Glomerular endothelial cell (primary cell): ENCODE measurements around the gene MANSC1. TPM values are rescaled to one million over a fixed set of nuclear protein-coding genes. Genes with fewer than 3 reads are reported as not detected.

ENCODE experiments used
- DNase-seq: peaks from one replicate; pipeline ENCODE4 v3.0.0-alpha.2; 2011; ENCODE audit warnings: low read depth, low spot score; ENCODE audit errors: extremely low read depth
- total RNA-seq: library from RNA; depleted of rRNA; stranded (reverse); fragments of >200 nt; gene quantifications from 2 replicates; pipeline ENCODE4 v1.2.3, GENCODE V29; 2015

MANSC1 gene
- total RNA-seq: 39.4 and 56.6 TPM in 2 replicates

DNA sequence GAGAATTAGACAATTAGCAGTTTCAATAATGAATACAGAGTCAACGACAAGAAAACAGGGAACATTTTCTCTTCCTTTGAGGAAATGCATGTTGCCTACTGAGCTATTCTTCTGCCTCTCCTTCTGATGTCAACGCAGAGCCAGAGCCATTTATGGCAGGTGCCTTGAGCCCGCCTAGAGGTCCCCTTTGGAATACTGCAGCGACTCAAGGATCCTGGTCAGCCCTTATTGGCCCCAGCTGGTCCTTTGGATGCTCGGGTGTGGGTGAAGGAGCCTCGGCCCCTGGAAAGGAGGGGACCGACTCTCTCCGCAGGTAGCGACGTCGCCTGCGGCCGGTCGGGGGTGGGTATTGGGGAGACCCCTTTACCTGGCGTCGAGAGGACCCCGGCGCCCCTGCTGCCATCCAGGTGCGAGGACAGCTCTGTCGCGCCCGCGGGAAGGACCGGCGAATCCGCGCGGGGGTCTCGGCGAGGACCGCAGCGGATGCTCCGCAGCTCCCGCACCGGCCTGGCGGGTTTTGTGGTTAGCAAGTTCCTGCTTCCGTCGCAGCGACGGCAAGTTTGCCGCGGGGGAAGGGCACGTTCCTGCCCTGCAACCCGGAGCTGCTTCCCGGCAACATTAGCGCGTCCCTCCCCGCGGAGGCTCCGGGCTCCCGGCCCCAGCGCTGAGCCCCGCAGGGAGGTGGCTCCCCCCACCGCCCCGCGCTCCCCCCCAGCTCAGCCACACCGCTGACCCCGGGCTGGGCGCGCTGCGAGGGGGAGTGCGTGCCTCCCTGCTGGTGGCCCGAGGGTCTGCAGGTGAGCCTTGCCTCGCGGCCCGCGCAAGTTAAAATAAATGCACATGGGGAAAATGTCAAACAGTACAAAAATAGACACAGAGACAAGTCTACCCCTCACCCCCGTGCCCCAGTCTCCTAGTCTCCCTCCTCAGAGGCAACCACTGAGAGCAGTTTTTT, at the start of gene MANSC1:
Gene MANSC1, minus strand, starts transcription at position 532 of the 955 bp plus-strand sequence. CDS start 6,928 bp downstream, outside the sequence.
- no peak for DNase-seq

DNA sequence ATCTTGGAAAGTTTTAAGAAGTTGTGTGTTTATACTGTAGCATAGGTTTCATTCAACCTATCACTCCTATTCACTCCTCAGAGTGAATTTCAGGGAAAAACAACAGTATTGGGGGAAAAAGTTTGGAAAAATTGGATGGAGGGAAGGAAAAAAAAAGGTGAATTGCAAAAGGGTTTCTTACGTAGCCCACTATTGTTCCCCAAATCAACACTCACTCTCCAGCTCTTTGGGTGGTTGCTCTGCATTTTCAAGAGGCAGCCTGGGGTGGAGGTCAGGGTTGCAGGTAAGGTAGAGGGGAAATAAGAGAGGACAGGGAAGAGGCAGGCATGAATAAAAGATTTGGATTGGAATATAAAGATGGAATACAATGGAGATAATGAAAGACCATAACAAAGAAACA, 49.1 kb upstream of the MANSC1 start:
- no peak for DNase-seq

DNA sequence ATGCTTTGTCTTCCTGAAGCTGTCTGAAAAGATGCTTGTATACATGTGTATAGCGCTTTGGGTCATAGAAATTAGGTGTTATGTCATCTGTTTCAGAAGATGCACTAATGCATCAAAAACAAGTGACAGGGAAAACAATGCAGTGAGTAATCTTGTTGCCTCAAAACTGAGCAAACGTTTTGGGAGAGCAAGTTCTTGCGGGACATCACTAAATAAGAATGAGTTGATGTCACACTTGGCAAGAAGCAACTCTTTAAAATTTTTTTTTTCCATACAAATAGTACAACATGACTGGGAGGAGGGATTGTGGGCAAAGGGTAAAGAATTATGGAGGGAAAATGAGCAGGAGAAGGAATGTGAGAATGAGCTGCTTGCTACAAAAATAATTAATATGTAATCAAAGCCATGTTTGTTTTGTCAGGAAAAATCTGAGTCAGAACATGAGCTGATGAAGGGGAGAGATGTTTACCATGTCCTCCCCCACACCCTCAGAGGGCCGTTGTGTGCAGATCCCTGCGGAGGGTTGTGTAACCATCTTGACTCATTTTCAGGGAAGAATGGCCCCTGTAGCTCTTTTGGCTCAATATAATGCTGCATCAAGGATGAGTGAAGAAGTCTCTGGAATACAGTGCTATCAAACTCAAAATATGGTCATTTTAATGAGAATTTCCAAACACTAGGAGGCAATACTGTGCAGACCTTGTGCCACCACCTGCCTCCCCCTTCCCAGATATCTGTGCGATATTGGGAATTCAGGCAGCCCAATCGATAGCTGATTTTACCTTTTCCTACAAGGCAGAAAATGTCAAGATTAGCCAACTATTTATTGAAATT, 48.2 kb upstream of the MANSC1 start:
- DNase-seq: no peak

DNA sequence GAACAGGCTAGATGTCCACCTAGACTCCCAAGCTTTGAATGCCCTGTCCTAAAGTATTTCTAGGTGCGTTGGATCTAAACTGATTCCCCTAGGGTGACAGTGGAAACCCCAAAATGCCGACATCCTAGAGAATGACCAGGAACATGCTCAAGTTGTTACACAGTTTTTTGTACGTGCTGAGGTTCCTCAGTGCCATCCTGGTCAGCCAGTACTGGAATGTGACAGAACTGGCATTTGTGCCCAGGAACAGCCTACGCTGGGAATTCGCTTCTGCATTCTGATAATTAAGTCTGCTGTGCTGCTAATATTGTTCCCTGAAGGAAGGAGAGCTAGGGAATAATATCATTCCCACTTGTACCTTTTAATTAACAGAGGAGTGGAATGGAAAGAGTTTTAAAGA, 47.1 kb upstream of the MANSC1 start:
- no peak for DNase-seq

DNA sequence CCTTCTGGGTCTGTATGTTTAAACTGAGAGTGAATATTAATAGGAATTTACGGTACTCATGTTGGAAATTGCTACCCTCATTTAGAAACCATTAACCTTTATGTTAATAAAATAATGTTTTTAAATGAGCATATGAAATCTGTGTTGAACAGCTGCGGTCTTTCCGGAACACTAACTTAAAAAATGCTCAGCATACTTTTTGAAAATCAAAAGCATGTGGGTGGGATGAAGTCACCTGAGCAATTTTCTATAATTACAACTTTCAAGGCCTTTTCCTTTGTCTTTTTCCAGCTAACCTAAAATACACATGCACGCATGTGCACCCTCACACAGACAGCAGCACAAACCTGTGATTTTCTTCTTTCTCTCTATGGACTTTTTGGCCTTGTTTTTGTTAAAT, 46.7 kb upstream of the MANSC1 start:
- no peak for DNase-seq

DNA sequence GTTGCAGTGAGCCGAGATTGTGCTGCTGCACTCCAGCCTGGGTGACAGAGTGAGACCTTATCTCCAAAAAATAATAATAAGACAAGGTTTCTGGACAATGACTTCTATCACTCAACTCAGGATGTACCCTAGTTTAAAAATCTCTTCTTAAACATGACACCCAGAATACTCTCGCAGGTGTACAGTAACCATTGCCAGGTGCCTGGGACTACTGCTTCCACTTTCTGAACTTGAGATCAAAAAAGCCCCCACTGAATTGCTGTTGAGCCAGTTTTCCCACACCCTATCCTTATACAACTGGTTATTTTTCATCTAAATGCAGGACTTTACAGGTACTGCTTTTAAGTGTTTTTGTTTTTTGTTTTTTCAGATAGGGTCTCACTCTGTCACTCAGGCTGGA, 43.1 kb upstream of the MANSC1 start:
- DNase-seq: no peak

DNA sequence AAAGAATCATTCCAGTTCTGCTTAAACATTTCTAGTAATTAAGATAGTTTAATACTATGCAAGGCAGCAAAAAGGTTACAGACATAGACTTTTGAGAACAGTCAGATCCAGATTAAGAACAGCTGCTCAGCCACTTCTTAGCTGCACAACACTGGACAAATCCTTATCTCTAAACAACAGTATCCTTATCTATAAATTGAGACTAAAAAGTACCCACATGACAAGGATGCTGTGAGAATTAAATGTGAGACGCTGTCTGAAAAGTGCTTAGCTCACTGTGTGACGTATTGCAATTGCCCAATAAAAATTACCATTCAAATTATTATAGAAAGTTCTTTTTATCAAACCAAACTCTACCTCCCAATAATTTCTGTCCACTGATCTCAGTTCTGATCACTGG, 42.4 kb upstream of the MANSC1 start:
- no peak for DNase-seq

DNA sequence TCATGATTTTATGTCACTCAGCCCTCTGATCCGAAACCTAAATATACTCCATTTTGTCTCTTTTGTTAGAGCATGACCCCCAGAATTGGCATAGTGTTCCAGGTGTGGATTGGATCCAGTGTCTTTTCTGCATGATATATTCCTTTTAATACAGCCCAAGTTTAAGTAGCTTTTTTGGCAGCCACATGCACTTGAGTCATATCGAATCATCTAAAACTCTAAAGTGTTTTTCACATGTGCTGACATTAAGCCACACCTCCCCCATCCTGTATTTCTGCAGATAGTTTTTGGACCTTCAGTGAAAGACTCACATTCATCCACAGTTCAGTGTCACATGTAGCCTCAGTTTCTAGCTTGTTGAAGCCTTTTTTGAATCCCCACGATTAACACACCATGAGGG, 37.5 kb upstream of the MANSC1 start:
- no peak for DNase-seq

DNA sequence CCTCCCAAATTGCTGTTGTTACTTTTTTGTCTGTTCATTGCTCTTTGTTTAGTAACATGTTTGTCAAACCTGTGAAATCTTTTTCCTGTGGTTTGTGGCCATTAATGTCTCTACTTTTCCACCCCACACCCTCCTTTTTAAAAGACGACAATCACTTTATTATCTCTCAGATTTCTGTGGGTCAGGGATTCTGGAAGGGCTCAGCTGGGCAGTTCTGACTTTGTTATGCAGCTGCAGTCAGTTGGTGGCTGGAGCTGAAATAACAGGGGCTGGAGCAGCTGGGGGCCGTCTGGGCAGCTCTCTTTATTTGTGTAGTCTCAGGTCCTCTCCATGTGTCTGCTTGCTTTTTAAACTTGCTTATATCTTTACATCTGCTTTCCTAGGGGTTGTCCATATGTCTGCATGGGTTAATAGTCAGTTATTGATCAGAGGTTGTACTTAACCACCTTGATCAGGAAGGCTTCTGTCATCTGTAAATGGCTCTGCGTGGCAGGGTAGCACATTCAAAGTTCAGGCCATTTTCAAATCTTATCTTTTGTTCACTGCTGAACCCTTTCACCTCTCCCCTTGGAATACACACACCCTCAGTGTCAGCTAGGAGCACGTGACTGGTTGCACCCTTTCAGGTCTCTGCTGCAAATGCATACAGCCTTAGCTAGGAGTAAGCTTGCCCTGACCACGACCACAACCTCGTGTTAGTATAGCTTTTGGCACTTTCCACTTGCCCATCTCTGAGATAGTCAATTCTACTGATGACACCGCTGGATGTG, 34.7 kb upstream of the MANSC1 start:
- DNase-seq: no peak

DNA sequence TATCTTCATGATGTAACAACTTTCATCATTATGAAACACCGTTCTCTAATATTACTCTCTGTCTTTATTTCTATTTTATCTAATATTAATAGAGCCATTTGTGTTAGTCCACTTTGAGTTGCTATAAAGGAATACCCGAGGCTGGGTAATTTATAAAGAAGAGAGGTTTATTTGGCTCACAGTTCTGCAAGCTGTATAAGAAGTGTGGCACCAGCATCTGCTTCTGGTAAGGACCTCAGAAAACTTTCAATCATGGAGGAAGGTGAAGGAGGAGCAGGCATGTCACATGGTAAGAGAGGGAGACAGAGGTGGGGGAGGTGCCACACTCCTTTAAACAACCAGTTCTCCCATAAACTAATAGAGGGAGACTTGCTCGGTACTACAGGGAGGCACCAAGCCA, 31.9 kb upstream of the MANSC1 start:
- DNase-seq: no peak

DNA sequence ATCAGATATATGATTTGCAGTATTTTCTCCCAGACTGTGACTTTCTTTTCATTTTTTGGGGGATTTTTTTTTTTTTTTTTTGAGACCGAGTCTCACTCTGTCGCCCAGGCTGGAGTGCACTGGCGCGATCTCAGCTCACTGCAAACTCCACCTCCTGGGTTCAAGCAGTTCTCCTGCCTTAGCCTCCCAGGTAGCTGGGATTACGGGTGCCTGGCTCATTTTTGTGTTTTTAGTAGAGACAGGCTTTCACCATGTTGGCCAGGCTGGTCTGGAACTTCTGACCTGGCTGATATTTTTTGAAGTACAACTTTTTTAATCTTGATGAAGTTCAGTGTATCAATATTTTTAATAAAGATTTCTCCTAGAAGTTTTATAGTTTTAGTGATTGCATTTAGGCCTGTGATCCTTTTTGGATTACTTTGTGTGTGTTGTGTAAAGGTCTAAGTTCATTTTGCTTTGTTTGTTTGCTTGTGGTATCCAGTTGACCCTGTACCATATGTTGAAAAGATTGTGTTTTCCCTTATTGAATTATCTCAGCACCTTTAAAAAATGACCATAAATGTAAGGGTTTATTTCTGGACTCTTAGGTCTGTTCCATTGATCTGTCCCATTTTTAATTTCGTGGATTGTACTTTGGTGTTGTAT, 31.0 kb upstream of the MANSC1 start:
- no peak for DNase-seq

DNA sequence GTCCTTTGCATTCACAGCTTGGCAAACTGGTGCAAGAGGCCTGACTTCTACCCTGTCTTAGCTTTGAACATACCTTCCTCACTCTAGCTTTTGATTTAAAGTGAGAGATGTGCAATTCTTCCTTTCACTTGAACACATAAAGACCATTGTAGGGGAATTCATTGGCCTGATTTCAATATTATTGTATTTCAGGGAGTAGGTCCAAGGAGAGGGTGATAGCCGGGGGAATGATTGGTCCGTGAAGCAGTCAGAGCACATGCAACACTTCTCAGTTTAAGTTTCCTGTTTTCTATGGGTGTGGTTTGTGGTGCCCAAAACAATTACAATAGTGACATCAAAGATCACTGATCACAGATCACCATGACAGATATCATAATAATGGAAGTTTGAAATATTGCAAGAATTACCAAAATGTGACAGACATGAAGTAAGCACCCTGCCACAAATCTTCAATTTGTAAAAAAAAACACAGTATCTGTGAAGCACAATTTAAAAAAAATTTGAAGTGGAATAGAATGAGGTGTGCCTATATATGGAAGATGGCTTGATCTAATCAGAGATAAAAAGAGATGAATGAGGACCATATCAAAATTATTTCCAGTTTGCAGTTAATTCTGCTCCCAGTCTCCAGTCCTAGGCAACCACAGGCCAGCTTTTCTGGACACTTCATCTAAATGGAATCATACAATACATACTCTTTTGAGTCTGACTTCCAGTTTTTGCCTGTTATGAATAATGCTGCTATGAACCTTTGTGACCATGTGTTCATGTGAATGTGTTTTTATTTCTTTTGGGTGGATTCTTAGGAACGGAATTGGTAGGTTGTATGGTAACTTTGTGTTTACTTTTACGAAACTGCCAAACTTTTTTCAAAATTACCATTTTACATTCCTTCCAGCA, 30.0 kb upstream of the MANSC1 start:
- no peak for DNase-seq

DNA sequence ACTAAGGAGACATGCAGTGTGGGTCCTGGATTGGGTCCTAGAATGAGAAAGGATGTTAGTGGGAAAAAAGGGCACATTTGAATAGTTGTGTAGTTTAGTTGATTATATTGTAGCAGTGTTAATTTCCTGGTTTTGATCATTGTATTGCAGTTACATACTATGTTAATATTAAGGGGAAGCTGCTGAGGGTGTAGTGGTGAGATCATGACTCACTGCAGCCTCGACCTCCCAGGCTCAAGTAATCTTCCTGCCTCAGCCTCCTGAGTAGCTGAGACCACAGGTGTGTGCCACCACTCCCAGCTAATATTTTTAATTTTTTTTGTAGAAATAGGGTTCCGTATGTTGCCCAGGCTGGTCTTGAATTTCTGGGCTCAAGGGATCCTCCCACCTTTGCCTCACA, 28.6 kb upstream of the MANSC1 start:
- DNase-seq: no peak

DNA sequence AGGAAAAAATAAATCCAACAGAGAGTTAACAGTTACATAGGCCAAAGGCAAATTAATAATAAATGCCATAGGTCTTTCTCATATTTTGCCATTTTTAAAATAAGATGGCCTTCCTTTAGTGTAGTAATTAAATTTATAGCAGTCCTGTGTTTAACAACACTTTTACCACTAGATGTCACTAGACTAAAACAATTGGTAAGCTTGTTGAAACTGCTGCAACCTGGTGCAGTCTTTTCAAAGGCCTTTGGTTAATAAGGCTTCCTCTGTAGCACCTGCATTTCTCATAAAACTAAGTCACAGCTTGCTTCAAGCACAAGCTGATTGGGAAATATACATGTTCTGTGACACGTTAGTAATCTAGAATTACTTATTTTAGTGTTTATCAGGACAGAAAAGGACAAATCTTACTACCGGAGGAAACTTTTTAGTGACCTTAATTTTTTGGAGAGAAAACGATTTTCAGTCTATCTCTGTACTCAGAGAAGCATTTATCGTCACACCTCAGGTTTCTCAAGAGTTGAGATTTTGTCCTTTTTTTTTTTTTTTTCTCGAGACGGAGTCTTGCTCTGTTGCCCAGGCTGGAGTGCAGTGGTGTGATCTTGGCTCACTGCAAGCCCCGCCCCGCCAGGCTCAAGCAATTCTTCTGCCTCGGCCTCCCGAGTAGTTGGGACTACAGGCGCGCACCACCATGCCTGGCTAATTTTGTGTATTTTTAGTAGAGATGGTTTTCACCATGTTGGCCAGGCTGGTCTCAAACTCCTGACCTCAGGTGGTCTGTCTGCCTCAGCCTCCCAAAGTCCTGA, 26.8 kb upstream of the MANSC1 start:
- DNase-seq: no peak

DNA sequence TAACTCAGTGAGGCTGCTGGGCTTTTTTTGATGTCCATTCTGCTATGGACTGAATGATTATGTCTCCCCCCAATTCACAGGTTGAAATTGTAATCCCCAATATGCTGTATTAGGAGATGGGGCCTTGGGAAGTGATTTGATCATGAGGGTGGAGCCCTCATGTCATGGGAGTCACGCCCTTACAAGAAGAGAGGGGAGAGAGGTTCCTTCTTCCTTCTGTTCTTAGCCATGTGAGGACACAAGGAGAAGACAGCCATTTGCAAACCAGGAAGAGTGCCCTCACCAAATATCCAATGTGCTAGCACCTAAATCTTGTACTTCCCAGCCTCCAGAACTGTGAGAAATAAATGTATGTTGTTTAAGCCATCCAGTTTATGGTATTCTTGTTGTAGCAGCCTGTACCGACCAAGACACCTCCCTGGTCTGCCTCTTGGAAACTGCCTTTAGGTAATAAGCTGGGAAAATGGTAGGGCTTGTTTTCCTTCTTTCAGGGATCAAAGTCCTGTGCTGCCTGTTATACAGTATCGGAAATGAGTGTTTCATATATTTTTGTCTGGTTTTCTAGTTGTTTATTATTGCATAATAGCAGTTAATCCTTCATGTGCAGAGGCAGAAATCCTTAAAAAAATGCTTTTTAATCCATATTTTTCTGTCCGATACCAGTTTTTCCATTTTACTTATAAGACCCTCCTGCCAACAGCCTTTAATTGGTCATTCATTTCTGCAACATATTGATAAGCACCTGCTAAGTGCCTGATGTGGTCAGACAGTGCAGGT, 23.1 kb upstream of the MANSC1 start:
- no peak for DNase-seq

DNA sequence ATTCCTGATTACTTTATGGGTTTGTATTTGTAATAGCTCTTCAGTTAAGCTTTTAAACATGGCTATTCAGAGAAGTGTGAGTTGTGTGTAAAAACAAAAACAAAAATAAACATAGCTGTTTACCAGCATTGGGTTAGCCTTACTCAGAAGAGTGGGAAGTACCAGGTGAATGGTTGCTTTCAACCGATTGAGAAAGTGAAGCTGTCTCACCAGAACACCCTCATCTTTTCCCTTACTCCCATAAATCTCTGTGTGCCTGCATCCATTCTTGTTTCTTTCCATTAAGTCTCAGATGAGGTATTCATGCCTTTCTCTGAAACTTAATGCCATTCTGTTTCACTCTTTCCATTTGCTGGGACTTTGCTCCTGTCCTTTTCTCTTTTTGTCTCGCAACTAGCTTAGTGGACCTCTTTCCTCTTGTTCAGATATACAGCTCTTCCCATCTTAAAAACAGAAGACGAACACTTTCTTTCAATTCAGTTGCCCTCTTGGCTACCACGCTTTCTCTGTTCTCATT, 17.5 kb upstream of the MANSC1 start:
- DNase-seq: no peak

DNA sequence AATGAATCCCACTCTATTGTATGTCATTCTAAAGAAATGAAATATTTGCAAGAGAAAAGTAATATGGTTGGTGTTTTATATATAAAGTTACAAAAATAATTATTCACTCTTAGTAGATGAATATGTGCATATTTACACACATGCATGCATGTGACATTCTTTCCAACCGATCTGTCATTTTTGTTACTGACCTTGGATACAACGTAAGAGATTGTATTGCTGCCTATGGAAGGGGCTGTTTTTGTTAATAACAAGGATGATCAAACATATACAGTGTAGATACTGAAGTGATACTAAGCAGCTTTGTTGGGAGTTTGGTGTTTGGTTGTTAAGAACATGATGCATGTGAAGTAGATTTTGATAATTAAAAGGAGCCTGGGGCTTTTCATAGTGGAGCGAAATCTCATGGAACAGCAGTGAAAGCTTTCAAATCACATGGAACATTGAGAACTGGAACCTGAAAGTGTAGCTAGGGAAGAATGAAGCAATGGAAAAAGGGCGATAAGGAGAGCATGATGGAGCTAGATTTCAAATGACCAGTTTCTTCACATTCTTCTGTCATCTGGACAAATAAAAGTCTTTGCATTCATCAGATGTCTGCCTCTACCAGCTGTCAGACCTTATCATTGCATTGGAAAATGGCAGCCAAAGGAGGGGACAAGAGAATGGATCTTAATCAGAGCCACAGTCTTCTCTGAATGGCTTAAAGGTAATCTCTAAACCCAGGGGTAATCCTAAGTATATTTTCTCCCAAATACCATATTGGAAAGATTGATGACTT, 16.8 kb upstream of the MANSC1 start:
- no peak for DNase-seq
